GM18517 (cell line): ENCODE data around the gene EDEM1.

Experiments used
- ATAC-seq: cut with Tn5 transposase; IDR thresholded peaks from one replicate; pipeline ENCODE4 v1.9.1; 2021; ENCODE audit warnings: mild to moderate bottlenecking, moderate library complexity; ENCODE audit not compliant: unreplicated experiment

The EDEM1 gene

DNA sequence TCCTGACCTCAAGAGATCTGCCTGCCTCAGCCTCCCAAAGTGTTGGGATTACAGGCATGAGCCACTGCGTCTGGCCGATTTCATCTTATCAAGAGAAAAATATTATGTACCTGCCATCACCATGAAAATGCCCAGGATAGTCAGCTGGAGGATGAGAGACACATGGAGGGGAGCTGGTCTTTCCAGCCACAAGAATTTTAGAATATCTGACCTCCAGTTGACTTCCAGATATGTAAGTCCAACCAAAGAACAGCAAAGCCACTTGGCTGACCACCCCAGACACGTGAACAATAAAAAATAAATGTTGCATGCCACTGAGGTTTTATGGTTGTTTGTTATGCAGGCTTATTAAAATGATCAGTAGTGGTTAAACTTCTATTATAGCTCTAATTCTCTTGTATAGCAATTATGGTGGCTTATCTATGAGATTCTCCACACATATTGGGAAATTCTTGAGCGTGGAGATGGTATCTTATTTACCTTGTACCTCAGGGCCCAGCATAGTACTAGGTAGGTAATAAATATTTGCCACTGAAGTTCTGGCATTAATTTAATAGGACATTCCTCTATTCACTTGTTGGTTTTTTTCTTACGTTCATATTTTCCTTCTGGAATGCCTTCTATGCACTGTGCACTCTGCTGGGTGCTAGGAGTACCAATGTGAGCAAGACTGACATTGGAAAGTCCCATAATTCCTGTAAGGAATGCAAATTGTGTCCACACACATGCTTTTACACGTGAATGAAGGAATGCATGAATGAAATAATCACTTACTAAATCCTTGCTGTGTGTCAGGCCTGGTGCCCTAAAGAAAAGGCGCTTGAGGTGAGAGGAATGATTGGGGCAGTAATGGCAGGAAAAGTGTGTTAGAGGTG, 77.6 kb downstream of the EDEM1 start:
- no peak for ATAC-seq

DNA sequence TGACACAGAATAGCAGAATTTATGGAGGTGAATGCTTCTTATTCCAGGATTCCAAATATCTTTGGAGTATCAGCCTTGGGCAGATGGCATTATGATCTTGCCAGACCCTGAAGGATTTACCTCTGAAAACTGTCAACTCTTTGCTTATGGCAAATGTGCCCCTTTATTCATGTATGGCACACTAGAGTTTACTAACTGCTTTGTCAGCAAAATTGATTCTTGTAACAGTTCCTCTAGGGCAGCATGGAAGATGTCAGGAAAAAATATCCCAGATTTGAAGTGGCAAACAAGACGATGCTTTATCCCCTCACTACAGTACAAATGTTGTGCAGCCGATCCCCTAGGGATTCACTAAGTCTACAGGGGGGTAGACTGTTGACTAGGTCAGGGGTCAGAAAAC, 79.7 kb downstream of the EDEM1 start:
- no peak for ATAC-seq

- ATAC-seq, result no peak
Measured at GRCh38 chr3:5267889-5268288, 80.4 kb downstream of the EDEM1 start.
